HEK293 (cell line): Measurements from ENCODE around the gene MYO5B.

Experiments
- CTCF ChIP-seq: fragments of 450-650 bp; formaldehyde crosslinking; IDR thresholded peaks from 2 replicates; pipeline ENCODE4 v1.5.1; 2016; ENCODE audit warnings: missing biosample characterization, missing genetic modification characterization
- SCRT1 ChIP-seq: fragments of 450-650 bp; formaldehyde crosslinking; IDR thresholded peaks from 2 replicates; pipeline ENCODE4 v1.5.1; 2016; ENCODE audit warnings: missing biosample characterization, missing genetic modification characterization, borderline replicate concordance
- ZBTB21 ChIP-seq: fragments of 450-650 bp; formaldehyde crosslinking; IDR thresholded peaks from 2 replicates; pipeline ENCODE4 v1.5.1; 2017; ENCODE audit warnings: missing biosample characterization, missing genetic modification characterization
- ZNF416 ChIP-seq: fragments of 450-650 bp; formaldehyde crosslinking; IDR thresholded peaks from 2 replicates; pipeline ENCODE4 v1.5.1; 2016; ENCODE audit warnings: missing biosample characterization, missing genetic modification characterization
- ZNF664 ChIP-seq: fragments of 450-650 bp; formaldehyde crosslinking; IDR thresholded peaks from 2 replicates; pipeline ENCODE4 v1.5.1; 2016; ENCODE audit warnings: missing biosample characterization, missing genetic modification characterization
- TF ChIP-seq, protein P1 (sequence below): fragments of 450-650 bp; formaldehyde crosslinking; optimal IDR thresholded peaks from 2 replicates; pipeline ENCODE3; 2016; ENCODE audit warnings: missing biosample characterization, mild to moderate bottlenecking, missing genetic modification characterization

DNA sequence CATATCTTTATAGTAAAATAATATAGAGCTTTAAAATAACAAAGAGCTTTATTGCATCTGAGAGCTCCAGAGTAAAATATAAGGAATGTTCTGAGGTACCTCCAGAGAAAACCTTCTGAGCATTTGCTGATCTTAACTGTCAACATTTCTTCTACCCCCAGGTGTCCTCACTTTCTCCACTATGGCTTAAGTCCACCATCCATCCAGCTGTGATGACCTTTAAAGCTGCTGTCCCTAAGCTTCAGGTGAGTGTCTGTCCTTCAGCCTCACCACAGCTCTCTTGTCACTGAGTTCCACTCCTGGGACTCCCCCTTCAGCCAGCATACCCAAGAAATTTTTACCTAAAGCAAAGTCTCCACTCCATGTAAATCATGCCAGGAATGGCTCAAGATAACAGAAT, 137.9 kb downstream of the MYO5B start:
- TF ChIP-seq CTCF (tag by site-specific recombination), result no peak
- no peak for TF ChIP-seq ZBTB21 (tag by site-specific recombination)
- TF ChIP-seq, protein P1, sequence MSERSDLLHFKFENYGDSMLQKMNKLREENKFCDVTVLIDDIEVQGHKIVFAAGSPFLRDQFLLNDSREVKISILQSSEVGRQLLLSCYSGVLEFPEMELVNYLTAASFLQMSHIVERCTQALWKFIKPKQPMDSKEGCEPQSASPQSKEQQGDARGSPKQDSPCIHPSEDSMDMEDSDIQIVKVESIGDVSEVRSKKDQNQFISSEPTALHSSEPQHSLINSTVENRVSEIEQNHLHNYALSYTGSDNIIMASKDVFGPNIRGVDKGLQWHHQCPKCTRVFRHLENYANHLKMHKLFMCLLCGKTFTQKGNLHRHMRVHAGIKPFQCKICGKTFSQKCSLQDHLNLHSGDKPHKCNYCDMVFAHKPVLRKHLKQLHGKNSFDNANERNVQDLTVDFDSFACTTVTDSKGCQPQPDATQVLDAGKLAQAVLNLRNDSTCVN (tag by site-specific recombination), result no peak
- no peak for TF ChIP-seq ZNF416 (tag by site-specific recombination)
- TF ChIP-seq ZNF664 (tag by site-specific recombination), result no peak
- no peak for TF ChIP-seq SCRT1 (tag by site-specific recombination)
